Measurements from ENCODE around the gene PLA2G15. TPM values are rescaled to one million over a fixed set of nuclear protein-coding genes. Genes with fewer than 3 reads are reported as not detected.

The PLA2G15 gene
- total RNA-seq, 1 donor = 30.8 TPM

DNA sequence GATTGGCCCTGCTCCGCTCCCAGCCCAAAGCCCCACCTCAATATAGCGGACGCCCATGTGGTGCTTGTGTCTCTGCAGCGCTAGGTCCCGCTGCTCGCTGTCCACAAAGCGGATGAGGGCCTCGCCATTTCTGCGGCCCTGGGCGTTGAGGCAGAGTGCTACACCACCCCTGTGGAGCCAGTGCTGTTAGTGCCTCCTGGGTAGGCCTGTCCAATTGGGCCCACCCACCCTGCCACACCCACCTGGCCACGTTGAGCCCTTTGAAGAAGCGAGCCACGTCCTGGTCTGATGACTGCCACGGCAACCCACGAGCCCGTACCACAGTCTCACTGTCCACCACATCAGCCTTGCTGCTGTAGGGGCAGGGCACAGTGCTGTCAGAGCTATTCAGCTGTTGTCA lies 12.8 kb upstream of the PLA2G15 start:
- H2AFZ ChIP-seq (ENCODE audit: low read length) = no peak overlapping the region
- DNase-seq (ENCODE audit: insufficient read length, low spot score, missing footprints) = peak; percentile 74
- H3K4me2 ChIP-seq (ENCODE audit: insufficient read depth, low read length) = no peak overlapping the region
- no peaks in the 10 kb centered on the region for H3K27me3 ChIP-seq (ENCODE audit: insufficient read depth, low read length)
- H3K27ac ChIP-seq (ENCODE audit: low read depth, low read length) = no peak overlapping the region
- H3K9me3 ChIP-seq (ENCODE audit: low read depth, low read length) = no peaks in the 10 kb centered on the region
- TF ChIP-seq, protein P1, sequence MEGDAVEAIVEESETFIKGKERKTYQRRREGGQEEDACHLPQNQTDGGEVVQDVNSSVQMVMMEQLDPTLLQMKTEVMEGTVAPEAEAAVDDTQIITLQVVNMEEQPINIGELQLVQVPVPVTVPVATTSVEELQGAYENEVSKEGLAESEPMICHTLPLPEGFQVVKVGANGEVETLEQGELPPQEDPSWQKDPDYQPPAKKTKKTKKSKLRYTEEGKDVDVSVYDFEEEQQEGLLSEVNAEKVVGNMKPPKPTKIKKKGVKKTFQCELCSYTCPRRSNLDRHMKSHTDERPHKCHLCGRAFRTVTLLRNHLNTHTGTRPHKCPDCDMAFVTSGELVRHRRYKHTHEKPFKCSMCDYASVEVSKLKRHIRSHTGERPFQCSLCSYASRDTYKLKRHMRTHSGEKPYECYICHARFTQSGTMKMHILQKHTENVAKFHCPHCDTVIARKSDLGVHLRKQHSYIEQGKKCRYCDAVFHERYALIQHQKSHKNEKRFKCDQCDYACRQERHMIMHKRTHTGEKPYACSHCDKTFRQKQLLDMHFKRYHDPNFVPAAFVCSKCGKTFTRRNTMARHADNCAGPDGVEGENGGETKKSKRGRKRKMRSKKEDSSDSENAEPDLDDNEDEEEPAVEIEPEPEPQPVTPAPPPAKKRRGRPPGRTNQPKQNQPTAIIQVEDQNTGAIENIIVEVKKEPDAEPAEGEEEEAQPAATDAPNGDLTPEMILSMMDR (IDR thresholded peaks at IDR 0.05; ENCODE audit: extremely low read depth, low read depth, low read length) = no peak
- peaks cover 21% of the 10 kb centered on the region for H3K4me1 ChIP-seq (ENCODE audit: insufficient read depth, low read length)
- H3K79me2 ChIP-seq (ENCODE audit: insufficient read depth, low read length) = no peaks in the 10 kb centered on the region
- H4K20me1 ChIP-seq (ENCODE audit: insufficient read depth, low read length) = peaks cover 4% of the 10 kb centered on the region
- no peaks in the 10 kb centered on the region for H3K36me3 ChIP-seq (ENCODE audit: insufficient read depth, low read length)
- H3K4me3 ChIP-seq (ENCODE audit: insufficient read depth, low read length) = no peak overlapping the region

DNA sequence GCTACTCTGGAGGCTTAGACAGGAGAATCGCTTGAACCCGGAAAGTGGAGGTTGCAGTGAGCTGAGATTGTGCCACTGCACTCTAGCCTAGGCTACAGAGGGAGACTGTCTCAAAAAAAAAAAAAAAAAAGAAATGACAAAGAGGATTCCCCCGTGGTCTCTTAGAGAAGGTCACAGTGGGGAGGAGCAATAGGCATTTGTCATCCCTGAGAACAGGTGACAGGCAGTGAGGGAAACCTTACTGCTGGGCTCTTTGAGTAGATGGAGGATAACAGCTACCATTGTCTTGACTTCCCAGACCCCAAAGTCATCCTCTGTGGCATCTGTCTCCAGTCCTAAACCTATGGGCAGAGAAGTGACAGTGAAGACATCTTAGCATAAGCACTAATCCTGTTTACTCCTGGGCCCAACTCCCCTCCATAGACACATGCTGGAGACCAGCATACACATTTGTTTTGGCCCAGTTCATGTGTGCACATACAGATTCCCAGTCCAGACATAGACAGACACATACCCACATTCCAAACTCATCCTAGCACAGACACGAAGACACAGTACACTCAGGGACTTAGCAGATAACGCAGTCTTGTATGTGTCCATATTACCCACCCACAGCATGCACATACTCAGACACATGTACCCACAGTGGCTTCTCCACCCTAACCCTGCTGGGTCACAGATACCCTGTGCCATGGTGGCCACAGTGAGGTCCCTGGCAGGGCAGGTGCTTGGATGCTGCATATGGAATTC lies 11.9 kb upstream of the PLA2G15 start:
- Histone ChIP-seq H3K27me3 (ENCODE audit: insufficient read depth, low read length) (no peaks in the 10 kb centered on the region), H3K4me2 (ENCODE audit: insufficient read depth, low read length) (no peak overlapping the region), H3K27ac (ENCODE audit: low read depth, low read length) (no peak overlapping the region), H3K9me3 (ENCODE audit: low read depth, low read length) (no peaks in the 10 kb centered on the region), H3K36me3 (ENCODE audit: insufficient read depth, low read length) (no peaks in the 10 kb centered on the region), H2AFZ (ENCODE audit: low read length) (no peak overlapping the region), H3K79me2 (ENCODE audit: insufficient read depth, low read length) (no peaks in the 10 kb centered on the region), H4K20me1 (ENCODE audit: insufficient read depth, low read length) (peaks cover 4% of the 10 kb centered on the region), H3K4me1 (ENCODE audit: insufficient read depth, low read length) (peaks cover 20% of the 10 kb centered on the region), H3K4me3 (ENCODE audit: insufficient read depth, low read length) (no peak overlapping the region)
- TF ChIP-seq, protein P1 (IDR thresholded peaks at IDR 0.05; ENCODE audit: extremely low read depth, low read depth, low read length) = no peak
- peak; percentile 59 for DNase-seq (ENCODE audit: insufficient read length, low spot score, missing footprints)

DNA sequence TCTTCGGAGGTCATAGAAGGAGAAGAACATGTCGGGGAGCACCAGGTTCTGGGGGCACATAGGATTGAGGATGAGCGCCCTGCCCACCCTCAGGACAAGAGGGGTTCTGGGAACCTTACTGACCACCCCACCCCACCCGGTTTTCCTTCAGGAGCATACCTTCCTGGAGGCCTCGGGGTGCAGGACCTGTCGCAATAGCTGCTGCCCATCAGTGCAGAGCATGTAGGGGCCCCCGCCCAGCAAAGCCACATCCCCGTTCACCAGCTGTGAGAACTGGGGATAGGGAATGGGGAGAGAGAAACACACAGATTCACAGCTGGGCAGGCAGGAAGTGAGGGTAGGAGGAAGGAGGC lies 11.4 kb upstream of the PLA2G15 start:
- Histone ChIP-seq H4K20me1 (ENCODE audit: insufficient read depth, low read length) (peaks cover 4% of the 10 kb centered on the region), H3K9me3 (ENCODE audit: low read depth, low read length) (no peaks in the 10 kb centered on the region), H3K4me1 (ENCODE audit: insufficient read depth, low read length) (peaks cover 19% of the 10 kb centered on the region), H3K27me3 (ENCODE audit: insufficient read depth, low read length) (no peaks in the 10 kb centered on the region), H2AFZ (ENCODE audit: low read length) (no peak overlapping the region), H3K27ac (ENCODE audit: low read depth, low read length) (no peak overlapping the region), H3K4me2 (ENCODE audit: insufficient read depth, low read length) (no peak overlapping the region), H3K4me3 (ENCODE audit: insufficient read depth, low read length) (no peak overlapping the region), H3K79me2 (ENCODE audit: insufficient read depth, low read length) (no peaks in the 10 kb centered on the region), H3K36me3 (ENCODE audit: insufficient read depth, low read length) (no peaks in the 10 kb centered on the region)
- TF ChIP-seq, protein P1 (IDR thresholded peaks at IDR 0.05; ENCODE audit: extremely low read depth, low read depth, low read length) = no peak
- peak; percentile 50 for DNase-seq (ENCODE audit: insufficient read length, low spot score, missing footprints)

DNA sequence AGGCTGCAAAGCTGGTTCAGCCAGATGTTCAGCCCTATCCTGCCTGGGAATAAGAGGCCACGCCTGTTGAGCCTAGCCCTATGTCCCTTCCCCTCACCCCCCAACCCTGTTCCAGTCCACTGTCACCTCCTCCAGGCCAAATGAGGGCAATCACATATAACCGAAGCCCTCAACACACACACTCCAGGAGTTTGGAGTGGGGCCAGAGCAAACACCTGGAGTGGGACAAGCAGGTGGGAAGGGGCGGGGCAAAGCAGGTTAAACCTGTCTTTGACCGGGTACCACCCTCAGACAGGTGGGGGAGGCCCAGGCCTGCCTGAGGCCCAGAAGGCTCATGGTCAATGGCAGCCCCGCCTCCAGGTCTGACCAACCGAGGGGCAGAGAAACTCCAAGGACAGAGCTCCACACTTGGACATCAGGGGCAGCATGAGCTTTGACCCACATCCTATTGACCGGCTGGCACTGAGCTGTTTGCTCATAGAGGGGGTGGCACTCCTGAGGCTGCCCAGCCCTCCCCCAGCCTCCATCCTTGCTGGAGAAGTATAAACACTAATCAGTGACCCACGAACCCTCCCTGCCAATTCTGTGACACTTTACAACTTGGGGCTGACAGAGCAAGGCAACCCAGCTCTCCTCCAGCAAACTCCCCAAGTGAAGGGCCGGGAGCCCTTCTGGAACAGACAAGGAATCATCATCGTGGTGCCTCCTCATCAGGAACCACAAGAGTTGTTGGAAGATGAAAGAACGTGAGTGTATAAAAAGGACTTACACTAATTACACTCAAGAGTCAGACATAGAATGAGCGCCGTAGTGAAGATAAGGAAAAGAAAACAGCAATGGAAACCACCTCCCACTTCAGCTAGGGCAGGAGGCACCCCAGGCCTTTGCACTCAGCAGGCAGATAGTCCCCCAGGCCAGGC lies 10.7 kb upstream of the PLA2G15 start:
- DNase-seq (ENCODE audit: insufficient read length, low spot score, missing footprints) = peak; percentile 60
- Histone ChIP-seq H3K27ac (ENCODE audit: low read depth, low read length) (no peak overlapping the region), H3K9me3 (ENCODE audit: low read depth, low read length) (no peaks in the 10 kb centered on the region), H4K20me1 (ENCODE audit: insufficient read depth, low read length) (peaks cover 4% of the 10 kb centered on the region), H3K79me2 (ENCODE audit: insufficient read depth, low read length) (no peaks in the 10 kb centered on the region), H3K27me3 (ENCODE audit: insufficient read depth, low read length) (no peaks in the 10 kb centered on the region), H3K36me3 (ENCODE audit: insufficient read depth, low read length) (no peaks in the 10 kb centered on the region), H3K4me3 (ENCODE audit: insufficient read depth, low read length) (no peak overlapping the region), H2AFZ (ENCODE audit: low read length) (no peak overlapping the region), H3K4me2 (ENCODE audit: insufficient read depth, low read length) (no peak overlapping the region), H3K4me1 (ENCODE audit: insufficient read depth, low read length) (peaks cover 15% of the 10 kb centered on the region)
- TF ChIP-seq, protein P1 (IDR thresholded peaks at IDR 0.05; ENCODE audit: extremely low read depth, low read depth, low read length) = no peak
